Activated gamma-delta T cell treated with anti-CD3 and anti-CD28 coated beads, Interleukin-2, amount 50 U/mL, for 16 hours (primary cell): Measurements from ENCODE around the gene PCDHGB5.
"Not testable (repeated sequence)": the region's sequence is repeated elsewhere in the genome, so short reads cannot be mapped to it uniquely, and the experiment has no call there.

ENCODE experiments used
- DNase-seq: peaks from one replicate; pipeline ENCODE4 v3.0.0-alpha.2; 2020; ENCODE audit warnings: low read depth

Gene PCDHGB5

GRCh38 chr5:141412854-141413539 lies 15.2 kb downstream of the PCDHGB5 start, which contains the start of gene PCDHGA10:
Gene PCDHGA10 (plus strand): TSS chr5:141412987. CDS start chr5:141413176, 189 bp downstream.
- DNase-seq, result no peak

GRCh38 chr5:141413540-141414069 lies 15.9 kb downstream of the PCDHGB5 start:
- DNase-seq, result no peak

GRCh38 chr5:141414548-141415274 lies 17.0 kb downstream of the PCDHGB5 start:
- DNase-seq, result not testable (repeated sequence)

- DNase-seq, result not testable (repeated sequence)
These were observed 17.5 kb downstream of the PCDHGB5 start for GRCh38 chr5:141415275-141415618.

GRCh38 chr5:141417494-141418172 lies 19.9 kb downstream of the PCDHGB5 start, which contains the start of gene PCDHGB7:
Gene PCDHGB7 (plus strand): TSS chr5:141417677. CDS start chr5:141417860, 183 bp downstream.
- not testable (repeated sequence) for DNase-seq

DNA sequence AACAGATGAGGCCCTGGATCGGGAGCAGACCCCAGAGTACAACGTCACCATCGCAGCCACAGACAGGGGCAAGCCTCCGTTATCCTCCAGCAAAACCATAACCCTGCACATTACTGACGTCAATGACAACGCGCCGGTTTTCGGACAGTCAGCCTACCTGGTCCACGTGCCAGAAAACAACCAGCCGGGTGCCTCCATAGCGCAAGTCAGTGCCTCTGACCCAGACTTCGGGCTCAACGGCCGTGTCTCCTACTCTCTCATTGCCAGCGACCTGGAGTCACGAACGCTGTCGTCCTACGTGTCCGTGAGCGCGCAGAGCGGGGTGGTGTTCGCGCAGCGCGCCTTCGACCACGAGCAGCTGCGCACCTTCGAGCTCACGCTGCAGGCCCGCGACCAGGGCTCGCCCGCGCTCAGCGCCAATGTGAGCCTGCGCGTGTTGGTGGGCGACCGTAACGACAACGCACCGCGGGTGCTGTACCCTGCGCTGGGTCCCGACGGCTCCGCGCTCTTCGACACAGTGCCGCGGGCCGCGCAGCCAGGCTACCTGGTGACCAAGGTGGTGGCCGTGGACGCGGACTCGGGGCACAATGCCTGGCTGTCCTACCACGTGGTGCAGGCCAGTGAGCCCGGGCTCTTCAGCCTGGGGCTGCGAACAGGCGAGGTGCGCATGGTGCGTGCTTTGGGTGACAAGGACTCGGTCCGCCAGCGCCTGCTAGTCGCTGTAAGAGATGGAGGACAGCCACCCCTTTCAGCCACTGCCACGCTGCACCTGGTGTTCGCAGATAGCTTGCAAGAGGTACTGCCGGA lies 21.5 kb downstream of the PCDHGB5 start:
- DNase-seq, result no peak

GRCh38 chr5:141420855-141421488 lies 23.2 kb downstream of the PCDHGB5 start, which contains the start of gene PCDHGA11:
Gene PCDHGA11 (plus strand): TSS chr5:141421051. CDS start chr5:141421228, 177 bp downstream.
- DNase-seq, result no peak

DNA sequence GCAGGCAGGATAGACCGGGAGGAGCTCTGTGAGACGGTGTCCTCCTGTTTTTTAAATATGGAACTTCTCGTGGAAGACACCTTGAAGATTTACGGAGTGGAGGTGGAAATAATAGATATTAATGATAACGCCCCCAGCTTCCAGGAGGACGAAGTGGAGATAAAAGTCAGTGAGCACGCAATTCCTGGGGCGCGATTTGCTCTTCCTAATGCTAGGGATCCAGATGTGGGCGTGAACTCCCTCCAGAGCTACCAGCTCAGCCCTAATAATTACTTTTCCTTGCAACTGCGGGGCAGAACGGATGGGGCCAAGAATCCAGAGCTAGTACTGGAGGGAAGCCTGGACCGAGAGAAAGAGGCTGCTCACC lies 23.7 kb downstream of the PCDHGB5 start:
- DNase-seq, result no peak

- DNase-seq, result no peak
These were observed 25.1 kb downstream of the PCDHGB5 start for GRCh38 chr5:141422742-141423291.

- DNase-seq, result no peak
These were observed 30.2 kb downstream of the PCDHGB5 start for GRCh38 chr5:141427783-141428426.

GRCh38 chr5:141430332-141431113 lies 32.8 kb downstream of the PCDHGB5 start, which contains the start of gene PCDHGA12:
Gene PCDHGA12 (plus strand): TSS chr5:141430507. CDS start chr5:141430760, 253 bp downstream.
- no peak for DNase-seq

DNA sequence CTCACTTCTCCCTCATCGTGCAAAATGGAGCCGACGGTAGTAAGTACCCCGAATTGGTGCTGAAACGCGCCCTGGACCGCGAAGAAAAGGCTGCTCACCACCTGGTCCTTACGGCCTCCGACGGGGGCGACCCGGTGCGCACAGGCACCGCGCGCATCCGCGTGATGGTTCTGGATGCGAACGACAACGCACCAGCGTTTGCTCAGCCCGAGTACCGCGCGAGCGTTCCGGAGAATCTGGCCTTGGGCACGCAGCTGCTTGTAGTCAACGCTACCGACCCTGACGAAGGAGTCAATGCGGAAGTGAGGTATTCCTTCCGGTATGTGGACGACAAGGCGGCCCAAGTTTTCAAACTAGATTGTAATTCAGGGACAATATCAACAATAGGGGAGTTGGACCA lies 33.5 kb downstream of the PCDHGB5 start:
- no peak for DNase-seq

DNA sequence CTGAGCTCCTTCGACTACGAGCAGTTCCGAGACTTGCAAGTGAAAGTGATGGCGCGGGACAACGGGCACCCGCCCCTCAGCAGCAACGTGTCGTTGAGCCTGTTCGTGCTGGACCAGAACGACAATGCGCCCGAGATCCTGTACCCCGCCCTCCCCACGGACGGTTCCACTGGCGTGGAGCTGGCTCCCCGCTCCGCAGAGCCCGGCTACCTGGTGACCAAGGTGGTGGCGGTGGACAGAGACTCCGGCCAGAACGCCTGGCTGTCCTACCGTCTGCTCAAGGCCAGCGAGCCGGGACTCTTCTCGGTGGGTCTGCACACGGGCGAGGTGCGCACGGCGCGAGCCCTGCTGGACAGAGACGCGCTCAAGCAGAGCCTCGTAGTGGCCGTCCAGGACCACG lies 34.6 kb downstream of the PCDHGB5 start:
- DNase-seq, result not testable (repeated sequence)

DNA sequence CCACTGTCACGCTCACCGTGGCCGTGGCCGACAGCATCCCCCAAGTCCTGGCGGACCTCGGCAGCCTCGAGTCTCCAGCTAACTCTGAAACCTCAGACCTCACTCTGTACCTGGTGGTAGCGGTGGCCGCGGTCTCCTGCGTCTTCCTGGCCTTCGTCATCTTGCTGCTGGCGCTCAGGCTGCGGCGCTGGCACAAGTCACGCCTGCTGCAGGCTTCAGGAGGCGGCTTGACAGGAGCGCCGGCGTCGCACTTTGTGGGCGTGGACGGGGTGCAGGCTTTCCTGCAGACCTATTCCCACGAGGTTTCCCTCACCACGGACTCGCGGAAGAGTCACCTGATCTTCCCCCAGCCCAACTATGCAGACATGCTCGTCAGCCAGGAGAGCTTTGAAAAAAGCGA lies 35.0 kb downstream of the PCDHGB5 start:
- DNase-seq, result not testable (repeated sequence)

- no peak for DNase-seq
These were observed 36.3 kb downstream of the PCDHGB5 start for GRCh38 chr5:141434006-141434405.

GRCh38 chr5:141437221-141437620 lies 39.5 kb downstream of the PCDHGB5 start:
- DNase-seq, result no peak

GRCh38 chr5:141439411-141440141 lies 41.8 kb downstream of the PCDHGB5 start:
- no peak for DNase-seq

DNA sequence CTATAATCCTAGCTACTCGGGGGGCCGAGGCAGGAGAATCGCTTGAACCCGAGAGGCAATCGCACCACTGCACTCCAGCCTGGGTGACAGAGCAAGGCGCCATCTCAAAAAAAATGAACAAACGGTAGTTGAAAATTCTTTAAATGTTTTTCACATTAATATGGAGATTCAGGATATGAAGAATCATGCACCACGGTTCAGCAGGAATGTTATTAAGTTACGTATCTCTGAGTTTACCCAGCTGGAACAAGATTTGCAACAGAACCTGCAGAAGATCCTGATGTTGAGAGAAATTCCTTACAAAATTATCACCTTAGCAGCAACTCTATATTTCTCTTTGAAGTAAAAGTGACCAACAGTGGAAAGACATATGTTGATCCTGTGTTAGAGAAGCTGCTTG lies 42.6 kb downstream of the PCDHGB5 start:
- no peak for DNase-seq
